SK-N-MC (cell line): ENCODE measurements around the gene SSU72.
A peak's percentile ranks its signal among the peaks of the same experiment; 100 is the strongest.

Source experiments
- DNase-seq: peaks from one replicate; pipeline ENCODE4 v3.0.0-alpha.2; 2011; ENCODE audit warnings: low read depth, low spot score
- H3K27ac ChIP-seq: fragments of 200-600 bp; sonication (generic); 2 replicates; pipeline ENCODE4 v1.5.1; 2016; ENCODE audit warnings: mixed run types
- H3K36me3 ChIP-seq: fragments of 200-600 bp; sonication (generic); 2 replicates; pipeline ENCODE4 v1.6.1; 2017; ENCODE audit warnings: antibody characterized with exemption, low read length, mixed read lengths; ENCODE audit not compliant: insufficient read depth
- H3K4me3 ChIP-seq: fragments of 200-600 bp; sonication (generic); 2 replicates; pipeline ENCODE4 v1.5.1; 2016
- H3K9ac ChIP-seq: fragments of 200-600 bp; sonication (generic); 2 replicates; pipeline ENCODE4 v1.8.0; 2017; ENCODE audit warnings: mixed run types, mixed read lengths; ENCODE audit not compliant: insufficient read length
- H3K9me3 ChIP-seq: fragments of 200-600 bp; sonication (generic); 2 replicates; pipeline ENCODE4 v1.6.1; 2017; ENCODE audit warnings: low read depth, mild to moderate bottlenecking, antibody characterized with exemption, low read length, moderate library complexity, mixed read lengths
- EZH2 ChIP-seq: fragments of 200-600 bp; sonication (generic); IDR thresholded peaks from one replicate; pipeline ENCODE4 v1.6.1; 2017; ENCODE audit warnings: antibody characterized with exemption
- FOXP2 ChIP-seq: optimal IDR thresholded peaks from 2 replicates; pipeline ENCODE3; 2011; ENCODE audit warnings: mild to moderate bottlenecking, moderate library complexity; ENCODE audit not compliant: insufficient read depth; ENCODE audit errors: extremely low read length, control extremely low read depth
- POLR2AphosphoS5 ChIP-seq: IDR thresholded peaks from 2 replicates; pipeline ENCODE4 v1.6.1; 2012; ENCODE audit warnings: mild to moderate bottlenecking, low read depth, low read length, borderline replicate concordance

The SSU72 gene

GRCh38 chr1:1604374-1605033 is 29.8 kb upstream of the SSU72 start:
- Histone ChIP-seq H3K36me3 (no peaks in the 10 kb centered on the region), H3K9ac (no peak overlapping the region), H3K27ac (no peak overlapping the region), H3K4me3 (no peak overlapping the region), H3K9me3 (no peaks in the 10 kb centered on the region)
- DNase-seq = no peak
- TF ChIP-seq FOXP2 (no peak), EZH2 (no peak), POLR2AphosphoS5 (no peak)

DNA sequence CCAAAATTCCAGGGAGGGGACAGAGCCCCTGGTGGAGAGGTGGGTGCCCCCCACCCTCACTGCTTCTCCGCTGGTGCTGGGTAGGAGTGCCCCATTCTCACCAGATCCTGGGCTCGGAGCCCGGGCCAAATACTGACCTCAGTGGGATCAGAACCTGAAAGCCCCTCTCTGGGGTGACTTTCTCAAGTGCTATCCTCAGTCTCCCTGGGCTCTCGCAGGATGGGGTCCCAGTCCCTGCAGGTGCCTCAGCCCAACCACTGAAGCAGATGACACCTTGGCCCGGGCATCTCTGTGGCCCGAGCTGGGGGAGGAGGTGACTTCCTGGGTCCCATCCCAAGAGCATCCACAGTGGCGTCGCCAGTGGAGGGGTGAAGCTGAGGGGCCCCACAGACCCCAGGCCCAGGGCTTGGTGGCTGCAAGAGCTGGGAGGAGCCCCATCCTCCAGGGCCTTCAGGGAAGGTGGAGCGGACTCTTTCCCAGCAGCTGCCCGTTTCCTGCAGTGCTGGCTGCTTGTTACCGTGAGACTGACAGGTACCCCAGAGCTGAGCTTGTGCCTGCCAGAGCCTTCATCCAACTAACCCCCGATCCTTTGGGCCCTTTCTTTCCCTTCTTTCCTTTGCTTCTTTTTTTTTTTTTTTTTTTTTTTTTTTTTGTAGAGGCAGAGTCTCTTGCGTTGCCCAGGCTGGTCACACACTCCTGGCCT is 29.2 kb upstream of the SSU72 start:
- Histone ChIP-seq H3K4me3 (no peak overlapping the region), H3K27ac (no peak overlapping the region), H3K9me3 (no peaks in the 10 kb centered on the region), H3K9ac (no peak overlapping the region), H3K36me3 (no peaks in the 10 kb centered on the region)
- DNase-seq = no peak
- TF ChIP-seq FOXP2 (no peak), EZH2 (no peak), POLR2AphosphoS5 (no peak)

DNA sequence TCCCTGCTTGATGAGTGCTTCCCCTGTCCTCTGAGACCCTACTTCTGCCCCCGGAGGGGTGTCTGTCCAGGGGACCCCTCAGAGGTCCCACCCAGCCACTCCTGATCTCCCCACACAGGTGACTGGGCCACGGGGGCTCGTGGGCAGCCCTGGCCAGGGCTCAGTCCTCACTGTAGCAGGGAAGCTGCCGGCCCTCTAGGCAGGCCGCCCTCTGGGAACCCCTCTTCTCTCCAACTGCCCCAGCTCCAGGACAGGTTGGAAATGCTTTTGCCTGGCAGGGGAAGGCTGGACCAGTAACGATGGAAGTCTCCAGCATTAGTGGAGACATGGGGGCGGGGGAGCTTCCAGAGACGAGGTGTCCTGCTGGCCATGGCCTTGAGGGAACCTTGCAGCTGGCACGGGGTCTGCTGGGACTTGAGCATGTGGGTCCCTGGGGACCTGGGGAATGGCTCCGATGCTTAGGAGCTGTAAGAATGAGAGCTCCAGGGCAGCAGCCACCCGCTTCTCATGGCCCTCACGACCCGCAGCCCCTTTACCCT is 28.4 kb upstream of the SSU72 start:
- Histone ChIP-seq H3K9ac (no peak overlapping the region), H3K4me3 (no peak overlapping the region), H3K36me3 (no peaks in the 10 kb centered on the region), H3K9me3 (no peaks in the 10 kb centered on the region), H3K27ac (no peak overlapping the region)
- TF ChIP-seq EZH2 = no peak
- no peak for TF ChIP-seq FOXP2
- TF ChIP-seq POLR2AphosphoS5 = no peak
- no peak for DNase-seq

DNA sequence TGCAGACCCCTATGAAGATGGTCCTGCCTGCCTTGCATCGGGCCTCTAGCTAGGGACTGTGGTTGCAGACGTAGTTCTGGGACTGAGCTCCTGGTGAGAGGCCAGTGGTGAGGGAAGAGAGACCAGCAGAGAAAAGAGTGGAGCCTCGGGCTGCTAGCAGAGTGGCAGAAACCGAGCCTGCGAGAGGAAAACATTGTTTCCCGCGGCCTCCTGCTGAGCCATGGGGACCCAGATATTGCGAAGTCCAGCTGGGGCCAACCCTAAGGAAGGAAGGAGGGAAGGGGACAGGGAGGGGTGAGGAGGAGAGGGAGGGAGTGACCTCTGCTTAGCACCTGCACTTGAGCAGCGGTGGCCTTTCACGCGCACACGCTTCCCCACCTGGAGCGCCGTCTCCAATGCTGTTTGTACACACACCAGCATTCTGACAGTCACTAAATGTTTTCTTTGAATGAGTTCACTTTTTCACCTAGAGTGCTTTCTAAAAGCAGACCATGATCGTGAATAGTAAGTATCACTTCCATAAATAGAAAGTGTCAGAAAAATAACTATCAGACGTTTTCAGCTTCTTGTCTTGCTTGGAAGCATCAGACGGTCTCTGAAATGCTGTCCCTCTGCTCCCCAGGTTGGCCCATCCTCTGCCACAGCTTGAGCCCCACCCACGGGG is 27.8 kb upstream of the SSU72 start:
- Histone ChIP-seq H3K4me3 (no peak overlapping the region), H3K27ac (no peak overlapping the region), H3K9ac (no peak overlapping the region), H3K9me3 (no peaks in the 10 kb centered on the region), H3K36me3 (no peaks in the 10 kb centered on the region)
- TF ChIP-seq FOXP2 (no peak), POLR2AphosphoS5 (no peak), EZH2 (no peak)
- DNase-seq = no peak

- Histone ChIP-seq H3K36me3 (no peaks in the 10 kb centered on the region), H3K9ac (no peak overlapping the region), H3K9me3 (no peaks in the 10 kb centered on the region), H3K4me3 (no peak overlapping the region), H3K27ac (no peak overlapping the region)
- DNase-seq = no peak
- no peak for TF ChIP-seq POLR2AphosphoS5
- TF ChIP-seq FOXP2 = no peak
- no peak for TF ChIP-seq EZH2
These were observed 27.1 kb upstream of the SSU72 start for GRCh38 chr1:1601564-1602303.

- Histone ChIP-seq H3K4me3 (no peak overlapping the region; the same call in 1 of the 2 replicates), H3K9me3 (no peaks in the 10 kb centered on the region), H3K27ac (no peak overlapping the region), H3K36me3 (no peaks in the 10 kb centered on the region), H3K9ac (no peak overlapping the region)
- TF ChIP-seq POLR2AphosphoS5 = no peak
- TF ChIP-seq EZH2 = no peak
- no peak for TF ChIP-seq FOXP2
- DNase-seq = no peak
These were observed 26.3 kb upstream of the SSU72 start for GRCh38 chr1:1600861-1601563.

- H3K36me3 ChIP-seq = no peaks in the 10 kb centered on the region
- peak within 1 kb of the TSS; percentile 65 for H3K4me3 ChIP-seq
- no peak within 1 kb of the TSS for H3K9ac ChIP-seq
- TF ChIP-seq FOXP2 (no peak), EZH2 (no peak), POLR2AphosphoS5 (no peak)
- no peak within 1 kb of the TSS for H3K27ac ChIP-seq
- H3K9me3 ChIP-seq = no peaks in the 10 kb centered on the region
- no peak for DNase-seq
These were observed 25.5 kb upstream of the SSU72 start, which contains the start of gene FNDC10 for GRCh38 chr1:1599935-1600860. Gene FNDC10, minus strand, starts transcription at chr1:1600135. Its CDS starts 120 bp downstream, at chr1:1600015.
